SW 1271 (cell line): ENCODE data around the gene MYO1F.
"Not testable (repeated sequence)": the region's sequence is repeated elsewhere in the genome, so short reads cannot be mapped to it uniquely, and the experiment has no call there.

Experiments
- DNase-seq, 2 experiments: peaks; one replicate each; lab custom pipeline; 2025; lab: John Stamatoyannopoulos, UW

MYO1F gene

GRCh38 chr19:8600064-8600463 is 22.8 kb upstream of the MYO1F start:
- DNase-seq, result no peak

- no peak for DNase-seq
Measured at GRCh38 chr19:8596168-8596567, 18.9 kb upstream of the MYO1F start.

- no peak for DNase-seq
Measured at GRCh38 chr19:8595651-8596050, 18.4 kb upstream of the MYO1F start.

GRCh38 chr19:8593931-8594330 is 16.7 kb upstream of the MYO1F start:
- DNase-seq, result no peak

- peak; percentile 45 to 49 for DNase-seq
Measured at GRCh38 chr19:8592231-8593009, 15.2 kb upstream of the MYO1F start.

GRCh38 chr19:8589177-8589714 is 12.0 kb upstream of the MYO1F start:
- DNase-seq, result no peak

- DNase-seq, result peak; percentile 17 to 40
Measured at GRCh38 chr19:8585894-8586750, 8.9 kb upstream of the MYO1F start.

- no peak for DNase-seq
Measured at GRCh38 chr19:8584965-8585893, 8.0 kb upstream of the MYO1F start.

- peak in 1 of 2 experiments; percentile 64 for DNase-seq
Measured at GRCh38 chr19:8580710-8581281, 3.6 kb upstream of the MYO1F start.

GRCh38 chr19:8578642-8579265 is 1.5 kb upstream of the MYO1F start:
- DNase-seq, result peak; percentile 16 to 61

- DNase-seq, result no peak
Measured at GRCh38 chr19:8577741-8578140, 499 bp upstream of the MYO1F start.

- DNase-seq, result no peak
Measured at GRCh38 chr19:8576273-8576993, 809 bp downstream of the MYO1F start.

GRCh38 chr19:8575467-8575997 is 1.7 kb downstream of the MYO1F start:
- no peak for DNase-seq

GRCh38 chr19:8574619-8574922 is 2.7 kb downstream of the MYO1F start:
- not testable (repeated sequence) for DNase-seq

GRCh38 chr19:8573316-8573715 is 3.9 kb downstream of the MYO1F start:
- no peak for DNase-seq

- peak; percentile 31 to 61 for DNase-seq
Measured at GRCh38 chr19:8571006-8571411, 6.2 kb downstream of the MYO1F start.

GRCh38 chr19:8569066-8569771 is 8.0 kb downstream of the MYO1F start:
- peak; percentile 64 to 79 for DNase-seq

- no peak for DNase-seq
Measured at GRCh38 chr19:8567522-8568172, 9.6 kb downstream of the MYO1F start.

- no peak for DNase-seq
Measured at GRCh38 chr19:8566855-8567254, 10.4 kb downstream of the MYO1F start.
